IMR-90 (cell line): ENCODE data around the gene SERPING1. TPM values are rescaled to one million over a fixed set of nuclear protein-coding genes. Genes with fewer than 3 reads are reported as not detected.

Experiments used
- ATAC-seq: fragments of 200-7000 bp; cut with Tn5 transposase; 2 replicates; pipeline ENCODE4 v1.9.1; 2020; ENCODE audit warnings: low read depth, mild to moderate bottlenecking, moderate library complexity
- BruUV-seq: library from RNA; stranded (reverse); fragments of 400-500 nt; replicated peaks from 2 replicates; lab custom pipeline; 2021; lab: Mats Ljungman, UMichigan
- CTCF ChIA-PET: fragments of 300-600 bp; formaldehyde crosslinking; extraction: SDS; loops from one replicate; lab custom pipeline; 2021; ENCODE audit warnings: antibody characterized with exemption; lab: Yijun Ruan, JAX
- POLR2A ChIA-PET: fragments of 300-600 bp; sonication (Branson Sonifier 250); formaldehyde crosslinking; loops from one replicate; lab custom pipeline; 2022; ENCODE audit warnings: antibody characterized with exemption; ENCODE audit not compliant: unreplicated experiment; lab: Charles Lee
- DNase-seq: peaks from one replicate; pipeline ENCODE4 v3.0.0; 2013
- H2AFZ ChIP-seq: replicated peaks from 2 replicates; pipeline ENCODE3; 2013; ENCODE audit warnings: low read length, mild to moderate bottlenecking; ENCODE audit not compliant: poor library complexity
- H2AK5ac ChIP-seq: 2 replicates; pipeline ENCODE4 v1.6.1; 2013; ENCODE audit warnings: low read depth, low read length, inconsistent platforms
- H2AK9ac ChIP-seq: replicated peaks from 2 replicates; pipeline ENCODE3; 2013; ENCODE audit warnings: mild to moderate bottlenecking, low read depth, low read length, moderate library complexity; ENCODE audit not compliant: poor library complexity
- H2BK120ac ChIP-seq: 2 replicates; pipeline ENCODE4 v1.6.1; 2013; ENCODE audit warnings: low read depth, low read length, inconsistent platforms
- H2BK15ac ChIP-seq: 3 replicates; pipeline ENCODE4 v1.6.1; 2013; ENCODE audit warnings: low read depth, low read length, inconsistent platforms
- H2BK20ac ChIP-seq: 2 replicates; pipeline ENCODE4 v1.6.1; 2013; ENCODE audit warnings: low read depth, mild to moderate bottlenecking, inconsistent platforms, low read length, moderate library complexity
- H2BK5ac ChIP-seq: 2 replicates; pipeline ENCODE4 v1.6.1; 2013; ENCODE audit warnings: mild to moderate bottlenecking, low read depth, low read length, inconsistent platforms; ENCODE audit not compliant: poor library complexity, severe bottlenecking
- H3K14ac ChIP-seq: replicated peaks from 2 replicates; pipeline ENCODE4 v1.6.1; 2013; ENCODE audit warnings: low read depth, low read length, inconsistent platforms
- H3K18ac ChIP-seq: 2 replicates; pipeline ENCODE4 v1.6.1; 2013; ENCODE audit warnings: low read depth, low read length, control low read depth
- H3K23ac ChIP-seq: 2 replicates; pipeline ENCODE4 v1.6.1; 2013; ENCODE audit warnings: low read depth, low read length, inconsistent platforms
- H3K27ac ChIP-seq: 2 replicates; pipeline ENCODE4 v1.5.1; 2013; ENCODE audit warnings: mild to moderate bottlenecking, control low read depth, low read length; ENCODE audit not compliant: insufficient read depth
- H3K27me3 ChIP-seq: 2 replicates; pipeline ENCODE4 v1.6.1; 2013; ENCODE audit warnings: low read length; ENCODE audit not compliant: control insufficient read depth, insufficient read depth
- H3K36me3 ChIP-seq: 2 replicates; pipeline ENCODE4 v1.6.1; 2013; ENCODE audit warnings: low read length, mixed read lengths; ENCODE audit not compliant: control insufficient read depth, insufficient read depth
- H3K4ac ChIP-seq: 2 replicates; pipeline ENCODE4 v1.6.1; 2013; ENCODE audit warnings: low read depth, low read length, inconsistent platforms
- H3K4me1 ChIP-seq: 2 replicates; pipeline ENCODE4 v1.6.1; 2013; ENCODE audit warnings: low read length, mixed read lengths; ENCODE audit not compliant: control insufficient read depth, insufficient read depth
- H3K4me2 ChIP-seq: 2 replicates; pipeline ENCODE4 v1.6.1; 2013; ENCODE audit warnings: low read depth, mild to moderate bottlenecking, control low read depth, low read length, moderate library complexity
- H3K4me3 ChIP-seq: 2 replicates; pipeline ENCODE4 v1.5.1; 2013; ENCODE audit warnings: low read depth, mild to moderate bottlenecking, control low read depth, low read length, moderate library complexity; ENCODE audit not compliant: insufficient read depth
- H3K56ac ChIP-seq: 2 replicates; pipeline ENCODE4 v1.6.1; 2013; ENCODE audit warnings: low read length, inconsistent platforms; ENCODE audit not compliant: insufficient read depth; ENCODE audit errors: extremely low read depth
- H3K79me1 ChIP-seq, 2 experiments: 2 replicates each; pipeline ENCODE4 v1.6.1; 2013; ENCODE audit warnings: low read length in 2 of 2, inconsistent platforms in 1 of 2, low read depth in 1 of 2
- H3K9ac ChIP-seq: 2 replicates; pipeline ENCODE4 v1.6.1; 2013; ENCODE audit warnings: low read depth, low read length, control low read depth
- H3K9me1 ChIP-seq: 2 replicates; pipeline ENCODE4 v1.6.1; 2013; ENCODE audit warnings: low read length, inconsistent platforms; ENCODE audit not compliant: insufficient read depth
- H3K9me3 ChIP-seq: 2 replicates; pipeline ENCODE4 v1.6.1; 2013; ENCODE audit warnings: low read length; ENCODE audit not compliant: control insufficient read depth, insufficient read depth
- H4K20me1 ChIP-seq: 2 replicates; pipeline ENCODE4 v1.6.1; 2013; ENCODE audit warnings: low read length, inconsistent platforms; ENCODE audit not compliant: insufficient read depth
- H4K5ac ChIP-seq: 2 replicates; pipeline ENCODE4 v1.6.1; 2013; ENCODE audit warnings: mild to moderate bottlenecking, low read depth, low read length, control low read depth
- H4K8ac ChIP-seq, 2 experiments: 2 replicates each; pipeline ENCODE4 v1.6.1; 2013; ENCODE audit warnings: low read depth in 2 of 2, low read length in 2 of 2, control low read depth in 1 of 2, inconsistent platforms in 1 of 2
- H4K91ac ChIP-seq: 2 replicates; pipeline ENCODE4 v1.6.1; 2013; ENCODE audit warnings: low read depth, low read length, inconsistent platforms; ENCODE audit not compliant: insufficient read depth
- BHLHE40 ChIP-seq: fragments of 150-350 bp; IDR thresholded peaks from 2 replicates; pipeline ENCODE4 v1.6.1; 2016; ENCODE audit warnings: mild to moderate bottlenecking, low read depth, low read length
- CEBPB ChIP-seq: IDR thresholded peaks from 2 replicates; pipeline ENCODE4 v1.6.1; 2012; ENCODE audit warnings: low read depth, low read length, improper control_type of control experiment
- CHD1 ChIP-seq: IDR thresholded peaks from 2 replicates; pipeline ENCODE4 v1.6.1; 2012; ENCODE audit warnings: low read depth, low read length, improper control_type of control experiment
- CTCF ChIP-seq: conservative IDR thresholded peaks from 2 replicates; pipeline ENCODE4 v1.5.1; 2012; ENCODE audit warnings: mild to moderate bottlenecking, low read depth, low read length, improper control_type of control experiment
- ELK1 ChIP-seq: fragments of 150-350 bp; IDR thresholded peaks from 2 replicates; pipeline ENCODE4 v1.6.1; 2016; ENCODE audit warnings: low read depth, mild to moderate bottlenecking, low read length, moderate library complexity, borderline replicate concordance
- FOS ChIP-seq: fragments of 150-350 bp; IDR thresholded peaks from 2 replicates; pipeline ENCODE4 v1.6.1; 2016; ENCODE audit warnings: low read depth, low read length
- MAFK ChIP-seq: IDR thresholded peaks from 2 replicates; pipeline ENCODE4 v1.6.1; 2012; ENCODE audit warnings: low read depth, low read length, improper control_type of control experiment
- MAZ ChIP-seq: IDR thresholded peaks from 2 replicates; pipeline ENCODE4 v1.6.1; 2012; ENCODE audit warnings: low read depth, mild to moderate bottlenecking, low read length, improper control_type of control experiment, moderate library complexity, borderline replicate concordance
- MXI1 ChIP-seq: IDR thresholded peaks from 2 replicates; pipeline ENCODE4 v1.6.1; 2012; ENCODE audit warnings: low read depth, mild to moderate bottlenecking, low read length, moderate library complexity, borderline replicate concordance
- NFE2L2 ChIP-seq: fragments of 150-350 bp; IDR thresholded peaks from 2 replicates; pipeline ENCODE4 v1.6.1; 2016; ENCODE audit warnings: low read depth, mild to moderate bottlenecking, low read length
- POLR2A ChIP-seq: IDR thresholded peaks from 2 replicates; pipeline ENCODE4 v1.6.1; 2012; ENCODE audit warnings: mild to moderate bottlenecking, low read depth, low read length
- RAD21 ChIP-seq: IDR thresholded peaks from 2 replicates; pipeline ENCODE4 v1.6.1; 2012; ENCODE audit warnings: low read length, improper control_type of control experiment
- RCOR1 ChIP-seq: IDR thresholded peaks from 2 replicates; pipeline ENCODE4 v1.6.1; 2012; ENCODE audit warnings: mild to moderate bottlenecking, low read length, improper control_type of control experiment; ENCODE audit not compliant: insufficient replicate concordance
- RFX5 ChIP-seq: IDR thresholded peaks from 2 replicates; pipeline ENCODE4 v1.8.0; 2012; ENCODE audit warnings: low read depth, mild to moderate bottlenecking, low read length, moderate library complexity
- SMC3 ChIP-seq: fragments of 150-350 bp; IDR thresholded peaks from 2 replicates; pipeline ENCODE4 v1.6.1; 2016; ENCODE audit warnings: low read depth, mild to moderate bottlenecking, antibody characterized with exemption, low read length, moderate library complexity
- USF2 ChIP-seq: fragments of 150-350 bp; IDR thresholded peaks from 2 replicates; pipeline ENCODE4 v1.6.1; 2017; ENCODE audit warnings: mild to moderate bottlenecking, antibody characterized with exemption, low read length, low read depth
- WGBS, 2 experiments: methylation state at CpG; one replicate each; pipeline versions ENCODE4 v1.1.5 to v1.1.7; 2013; ENCODE audit warnings: missing lambda C conversion rate in 2 of 2; ENCODE audit not compliant: insufficient read length in 1 of 2; ENCODE audit errors: extremely low coverage in 2 of 2; 5-methylcytosine and 5-hydroxymethylcytosine counted together
- dilution Hi-C: fragments of 300-500 bp; cut with HindIII; formaldehyde crosslinking; loops from one replicate; pipeline ENCODE4 v1.14.3; 2018; ENCODE audit warnings: low sequenced_read_pairs; ENCODE audit not compliant: unreplicated experiment
- in situ Hi-C: fragments of 300-500 bp; cut with MboI; formaldehyde crosslinking; loops from 3 replicates; pipeline ENCODE4 v1.14.3; 2019; ENCODE audit warnings: low sequenced_read_pairs, inconsistent platforms, mixed read lengths
- intact Hi-C: fragments of 100-400 bp; cut with micrococcal nuclease; formaldehyde crosslinking; loops from 2 replicates; pipeline ENCODE4 v1.10.0; 2022
- polyA plus RNA-seq, 3 experiments: library from polyadenylated mRNA; depleted of rRNA; stranded (reverse); fragments of >200 nt; gene quantifications; 2 replicates each; pipeline ENCODE4 v1.2.3, GENCODE V29; 2012; ENCODE audit warnings: low replicate concordance in 1 of 3
- total RNA-seq: library from RNA; depleted of rRNA; stranded (reverse); fragments of >200 nt; gene quantifications from 2 replicates; pipeline ENCODE4 v1.2.3, GENCODE V29; 2012

Gene SERPING1
- total and polyA plus RNA-seq, 2 of the 4 experiments (the other 2 are of a cell fraction) = 2.0 to 30.7 TPM

GRCh38 chr11:57588046-57588710, 9.3 kb upstream of the SERPING1 start:
- Histone ChIP-seq H4K91ac (no peak overlapping the region), H2BK20ac (no peak overlapping the region), H2BK15ac (no peak overlapping the region), H3K14ac (no peak overlapping the region), H3K4me3 (no peak overlapping the region), H3K27me3 (peaks cover 21% of the 10 kb centered on the region), H2AK5ac (no peak overlapping the region), H3K79me1 (no peaks in the 10 kb centered on the region), H3K9me3 (no peaks in the 10 kb centered on the region), H4K20me1 (no peaks in the 10 kb centered on the region), H3K23ac (no peak overlapping the region), H3K4ac (no peak overlapping the region), H3K56ac (no peak overlapping the region), H3K36me3 (no peaks in the 10 kb centered on the region), H2BK120ac (no peak overlapping the region), H3K27ac (no peak overlapping the region), H2AFZ (no peak overlapping the region), H3K18ac (no peak overlapping the region), H3K9ac (no peak overlapping the region), H4K5ac (no peak overlapping the region), H3K9me1 (no peaks in the 10 kb centered on the region), H3K4me1 (no peaks in the 10 kb centered on the region), H3K4me2 (no peak overlapping the region), H2AK9ac (no peak overlapping the region), H2BK5ac (no peak overlapping the region), H4K8ac (no peak overlapping the region)
- in situ Hi-C loops (no loop called here), intact Hi-C loops (no loop called here), dilution Hi-C loops (no loop called here)
- BruUV-seq = no TSS peak
- DNase-seq (no peak), ATAC-seq (no peak)
- no CpG with 5 or more reads among the region's 3 CpGs for WGBS, 2 experiments
- TF ChIP-seq CTCF (no peak), CHD1 (no peak), RFX5 (no peak), MAFK (no peak), BHLHE40 (no peak), POLR2A (no peak), NFE2L2 (no peak), RAD21 (no peak), CEBPB (no peak), RCOR1 (no peak), USF2 (no peak), FOS (no peak), MAZ (no peak), MXI1 (no peak), ELK1 (no peak), SMC3 (no peak)
- CTCF ChIA-PET = no interaction called here
- POLR2A ChIA-PET = no interaction called here
